HCT116 (cell line): ENCODE results near the gene STIM2. TPM values are rescaled to one million over a fixed set of nuclear protein-coding genes. Genes with fewer than 3 reads are reported as not detected.

Source experiments
- ATAC-seq: fragments of 200-7000 bp; cut with Tn5 transposase; 2 replicates; pipeline ENCODE4 v1.9.1; 2020; ENCODE audit warnings: mild to moderate bottlenecking, moderate library complexity
- BruUV-seq: library from RNA; stranded (reverse); fragments of 400-500 nt; replicated peaks from 2 replicates; lab custom pipeline; 2021; lab: Mats Ljungman, UMichigan
- CTCF ChIA-PET: fragments of 300-600 bp; sonication (Branson Sonifier 250); formaldehyde crosslinking; loops from one replicate; lab custom pipeline; 2021; ENCODE audit warnings: antibody characterized with exemption; lab: Charles Lee
- POLR2A ChIA-PET: fragments of 300-600, 350-600 bp; sonication (Branson Sonifier 250); formaldehyde crosslinking; loops from one replicate; lab custom pipeline; 2021; ENCODE audit warnings: antibody characterized with exemption; lab: Charles Lee
- RAD21 ChIA-PET, 2 experiments: fragments of 300-600 bp; sonication (Branson Sonifier 250); formaldehyde crosslinking; loops; one replicate each; lab custom pipeline; 2023; ENCODE audit warnings: low total read pairs in 2 of 2; ENCODE audit not compliant: uncharacterized antibody in 2 of 2, unreplicated experiment in 2 of 2, low non-redundant PET in 1 of 2; lab: Charles Lee
- DNase-seq: peaks from one replicate; pipeline ENCODE4 v3.0.0-alpha.2; 2010; ENCODE audit warnings: low read depth, low spot score
- H2AFZ ChIP-seq: fragments of 200-600 bp; shearing (Covaris generic), sonication (generic); 2 replicates; pipeline ENCODE4 v1.6.1; 2017; ENCODE audit warnings: low read depth, mixed run types, mixed read lengths, antibody characterized with exemption, low read length; ENCODE audit not compliant: poor library complexity, severe bottlenecking
- H3K27ac ChIP-seq: 2 replicates; pipeline ENCODE4 v1.5.1; 2012; ENCODE audit warnings: low read depth, low read length
- H3K27me3 ChIP-seq: fragments of 200-600 bp; sonication (generic); 2 replicates; pipeline ENCODE4 v1.6.1; 2016; ENCODE audit warnings: mixed run types, low read length, mixed read lengths; ENCODE audit not compliant: insufficient read depth
- H3K36me3 ChIP-seq, 2 experiments: fragments of 200-500 bp in 1 of 2; fragments of 200-600 bp in 1 of 2; sonication (Bioruptor generic) in 1 of 2; sonication (generic) in 1 of 2; 2 replicates each; pipeline versions ENCODE4 v1.5.1 to v1.6.1; 2014 to 2016; ENCODE audit warnings: low read length in 2 of 2, inconsistent platforms in 1 of 2, mixed read lengths in 1 of 2, mixed run types in 1 of 2; ENCODE audit not compliant: insufficient read depth in 2 of 2, control insufficient read depth in 1 of 2
- H3K4me1 ChIP-seq, 2 experiments: fragments of 200-600 bp in 1 of 2; sonication (generic) in 1 of 2; 2 replicates each; pipeline versions ENCODE4 v1.5.1 to v1.6.1; 2012 to 2017; ENCODE audit warnings: low read length in 2 of 2, inconsistent platforms in 1 of 2, mild to moderate bottlenecking in 1 of 2, mixed read lengths in 1 of 2, mixed run types in 1 of 2, moderate library complexity in 1 of 2; ENCODE audit not compliant: insufficient read depth in 2 of 2, control insufficient read depth in 1 of 2
- H3K4me2 ChIP-seq: fragments of 200-600 bp; sonication (generic); 2 replicates; pipeline ENCODE4 v1.6.1; 2017; ENCODE audit warnings: mixed run types, low read length, mixed read lengths
- H3K4me3 ChIP-seq, 2 experiments: fragments of 200-600 bp in 1 of 2; sonication (generic) in 1 of 2; replicated peaks in 1 of 2; 2 replicates each; pipeline ENCODE4 v1.5.1; 2011 to 2016; ENCODE audit warnings: low read length in 2 of 2, control low read depth in 1 of 2, low read depth in 1 of 2, mild to moderate bottlenecking in 1 of 2, mixed read lengths in 1 of 2, mixed run types in 1 of 2
- H3K79me2 ChIP-seq: fragments of 200-600 bp; sonication (generic); 2 replicates; pipeline ENCODE4 v1.6.1; 2017; ENCODE audit warnings: mild to moderate bottlenecking, mixed run types, low read length, moderate library complexity, mixed read lengths; ENCODE audit not compliant: insufficient read depth
- H3K9ac ChIP-seq: fragments of 200-600 bp; sonication (generic); 2 replicates; pipeline ENCODE4 v1.6.1; 2016; ENCODE audit warnings: low read length, mixed read lengths
- H3K9me2 ChIP-seq: fragments of 200-600 bp; sonication (generic), shearing (Covaris generic); 2 replicates; pipeline ENCODE4 v1.6.1; 2017; ENCODE audit warnings: mixed run types, mild to moderate bottlenecking, moderate library complexity; ENCODE audit not compliant: insufficient read depth
- H3K9me3 ChIP-seq, 2 experiments: fragments of 200-500 bp in 1 of 2; fragments of 200-600 bp in 1 of 2; sonication (Bioruptor generic) in 1 of 2; sonication (generic) in 1 of 2; 2 replicates each; pipeline ENCODE4 v1.6.1; 2014 to 2017; ENCODE audit warnings: low read length in 2 of 2, mixed read lengths in 2 of 2, inconsistent platforms in 1 of 2, low read depth in 1 of 2, mild to moderate bottlenecking in 1 of 2, mixed run types in 1 of 2, moderate library complexity in 1 of 2; ENCODE audit not compliant: control insufficient read depth in 1 of 2, insufficient read depth in 1 of 2
- H4K20me1 ChIP-seq: fragments of 200-600 bp; sonication (generic), shearing (Covaris generic); 2 replicates; pipeline ENCODE4 v1.6.1; 2017; ENCODE audit warnings: mixed run types, mild to moderate bottlenecking, moderate library complexity; ENCODE audit not compliant: insufficient read depth
- ATF3 ChIP-seq: IDR thresholded peaks from 2 replicates; pipeline ENCODE4 v1.6.1; 2012
- CEBPB ChIP-seq: IDR thresholded peaks from 2 replicates; pipeline ENCODE4 v1.6.1; 2012; ENCODE audit warnings: low read depth
- CTCF ChIP-seq, 3 experiments: fragments of 200-600 bp in 1 of 3; sonication (generic) in 1 of 3; IDR thresholded peaks in 2 of 3; conservative IDR thresholded peaks in 1 of 3; 2 replicates each; pipeline ENCODE4 v1.5.1; 2012 to 2017; ENCODE audit warnings: low read depth in 2 of 3, low read length in 2 of 3, antibody characterized with exemption in 1 of 3, borderline replicate concordance in 1 of 3, control low read depth in 1 of 3, mild to moderate bottlenecking in 1 of 3, mixed read lengths in 1 of 3, mixed run types in 1 of 3, moderate library complexity in 1 of 3; ENCODE audit not compliant: insufficient read depth in 1 of 3
- EGR1 ChIP-seq: IDR thresholded peaks from 2 replicates; pipeline ENCODE4 v1.6.1; 2012; ENCODE audit warnings: low read depth
- ELF1 ChIP-seq: IDR thresholded peaks from 2 replicates; pipeline ENCODE4 v1.6.1; 2012; ENCODE audit warnings: low read depth, borderline replicate concordance
- EZH2 ChIP-seq: fragments of 200-600 bp; sonication (generic); IDR thresholded peaks from 2 replicates; pipeline ENCODE4 v1.6.1; 2017; ENCODE audit warnings: antibody characterized with exemption, mixed run types
- EZH2phosphoT487 ChIP-seq: fragments of 200-600 bp; IDR thresholded peaks from 2 replicates; pipeline ENCODE4 v1.6.1; 2018; ENCODE audit warnings: antibody characterized with exemption, borderline replicate concordance
- JUND ChIP-seq: IDR thresholded peaks from 2 replicates; pipeline ENCODE4 v1.6.1; 2012
- POLR2AphosphoS5 ChIP-seq: IDR thresholded peaks from 2 replicates; pipeline ENCODE4 v1.6.1; 2011; ENCODE audit warnings: mild to moderate bottlenecking, low read depth, low read length, moderate library complexity
- RAD21 ChIP-seq: IDR thresholded peaks from 2 replicates; pipeline ENCODE4 v1.6.1; 2012; ENCODE audit warnings: low read depth, mild to moderate bottlenecking
- SIN3A ChIP-seq: IDR thresholded peaks from 2 replicates; pipeline ENCODE4 v1.6.1; 2012; ENCODE audit warnings: low read depth
- SRF ChIP-seq: IDR thresholded peaks from 2 replicates; pipeline ENCODE4 v1.6.1; 2012; ENCODE audit warnings: low read depth
- YY1 ChIP-seq: IDR thresholded peaks from 2 replicates; pipeline ENCODE4 v1.6.1; 2011; ENCODE audit warnings: low read length, low read depth, moderate library complexity, mild to moderate bottlenecking; ENCODE audit not compliant: insufficient replicate concordance; ENCODE audit errors: extremely low read depth
- ZBTB33 ChIP-seq: IDR thresholded peaks from 2 replicates; pipeline ENCODE4 v1.6.1; 2011; ENCODE audit warnings: mild to moderate bottlenecking, low read length, moderate library complexity; ENCODE audit not compliant: insufficient replicate concordance; ENCODE audit errors: extremely low read depth
- ZNF274 ChIP-seq: fragments of 200-500 bp; sonication (Bioruptor generic); IDR thresholded peaks from 2 replicates; pipeline ENCODE4 v1.6.1; 2014; ENCODE audit warnings: mild to moderate bottlenecking, low read depth, low read length, inconsistent platforms
- intact Hi-C: fragments of 100-400 bp; cut with micrococcal nuclease; formaldehyde crosslinking; loops from 2 replicates; pipeline ENCODE4 v1.10.0; 2022
- total RNA-seq: library from RNA; stranded (reverse); gene quantifications from one replicate; pipeline ENCODE4 v1.2.1, GENCODE V29; 2021; ENCODE audit not compliant: unreplicated experiment

Gene STIM2
- total RNA-seq, 1 experiment from 2014 or later: 65.9 TPM

GRCh38 chr4:27024805-27025204 lies 164.2 kb downstream of the STIM2 start:
- Histone ChIP-seq H3K9ac (no peak overlapping the region), H3K9me2 (no peaks in the 10 kb centered on the region), H3K9me3 (no peaks in the 10 kb centered on the region), H3K27ac (no peak overlapping the region), H2AFZ (no peak overlapping the region), H3K4me2 (no peak overlapping the region), H4K20me1 (no peaks in the 10 kb centered on the region), H3K36me3 (peaks cover 0 to 6% of the 10 kb centered on the region in 2 experiments; a peak in 2 of 4 replicates), H3K79me2 (no peaks in the 10 kb centered on the region), H3K4me3 (no peak overlapping the region), H3K27me3 (no peaks in the 10 kb centered on the region), H3K4me1 (no peaks in the 10 kb centered on the region)
- BruUV-seq: no TSS peak
- 0 out of 2 replicates have a peak, but pooled peaks have one; percentile 44 for ATAC-seq
- RAD21 ChIA-PET: no interaction called here
- POLR2A ChIA-PET: no interaction called here
- TF ChIP-seq ATF3 (no peak), CEBPB (no peak), JUND (no peak), YY1 (no peak), EZH2 (no peak), ELF1 (no peak), ZNF274 (no peak), CTCF (IDR thresholded peaks at IDR 0.05 in 2 of 3, conservative IDR thresholded peaks at IDR 0.05 in 1 of 3; ENCODE audit: borderline replicate concordance in 1 of 3, insufficient read depth in 1 of 3, low read depth in 2 of 3, low read length in 2 of 3) (no peak), ZBTB33 (no peak), SRF (no peak), EZH2phosphoT487 (no peak), SIN3A (no peak), EGR1 (no peak), RAD21 (no peak), POLR2AphosphoS5 (no peak)
- TF ChIP-seq, all 23 proteins: peak for 0
- CTCF ChIA-PET: no interaction called here
- intact Hi-C loops: no loop called here
- DNase-seq: no peak
